ENCODE data around the gene C1QL1. TPM values are rescaled to one million over a fixed set of nuclear protein-coding genes. Genes with fewer than 3 reads are reported as not detected.

The C1QL1 gene
- total RNA-seq, 2 experiments from 2014 or later = not detected

DNA sequence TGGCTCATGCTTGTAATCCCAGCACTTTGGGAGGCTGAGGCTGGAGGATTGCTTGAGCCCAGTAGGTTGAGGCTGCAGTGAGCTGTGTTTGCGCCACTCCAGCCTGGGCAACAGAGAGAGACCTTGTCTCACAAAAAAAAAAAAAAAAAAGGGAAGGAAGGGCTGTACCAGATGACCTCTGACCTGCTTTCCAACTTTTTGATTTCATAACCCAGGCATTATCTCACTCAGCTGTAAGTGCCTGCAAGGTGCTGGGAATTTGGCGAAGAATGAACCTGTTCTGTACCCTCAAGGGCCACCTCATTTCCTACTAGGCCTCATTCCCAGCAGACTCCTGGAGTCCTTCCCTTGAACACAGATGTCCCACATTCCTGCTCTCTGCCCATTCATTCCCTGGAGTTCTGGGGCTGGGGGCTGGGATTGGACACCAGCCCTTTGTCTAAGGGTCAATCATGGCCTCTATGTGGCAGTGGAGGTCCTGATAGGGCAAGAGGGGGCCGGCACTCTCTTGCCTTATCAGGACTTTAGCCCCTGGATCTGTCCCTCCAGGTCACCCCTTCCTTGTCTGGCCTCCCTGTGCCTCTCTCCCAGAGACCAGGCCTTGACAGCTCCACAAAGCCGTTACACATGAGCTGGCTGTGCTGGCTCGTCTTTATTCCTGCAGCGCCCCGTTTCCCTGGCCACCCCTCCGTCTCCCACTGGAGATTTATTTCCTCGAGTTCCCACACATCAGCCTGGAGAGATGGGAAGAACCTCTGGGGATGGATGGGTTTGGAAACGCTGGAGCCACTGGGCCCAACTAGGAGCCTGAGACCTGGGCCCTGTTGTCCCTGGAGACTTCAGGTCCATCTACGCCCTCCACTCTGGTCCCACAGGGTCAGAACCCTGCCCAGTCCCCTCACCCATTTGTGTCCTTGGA lies 52.0 kb downstream of the C1QL1 start:
- intact Hi-C loops (cut with micrococcal nuclease) = no loop called here
- Mint-ChIP-seq H3K36me3 (ENCODE audit: low read depth) (no peaks in the 10 kb centered on the region), H3K4me1 (ENCODE audit: low read depth) (peaks cover 4% of the 10 kb centered on the region), H3K4me3 (no peak overlapping the region), H3K27ac (no peak overlapping the region), H3K27me3 (peaks cover 20% of the 10 kb centered on the region), H3K9me3 (no peaks in the 10 kb centered on the region)
- no peak for ATAC-seq
- POLR2A ChIA-PET = interaction anchor here (1.4 kb wide), 1 partner anchor 16 kb away, joined by 4 read pairs; a partner anchor contains a TSS
- no peak for DNase-seq
- TF ChIP-seq, protein P1, sequence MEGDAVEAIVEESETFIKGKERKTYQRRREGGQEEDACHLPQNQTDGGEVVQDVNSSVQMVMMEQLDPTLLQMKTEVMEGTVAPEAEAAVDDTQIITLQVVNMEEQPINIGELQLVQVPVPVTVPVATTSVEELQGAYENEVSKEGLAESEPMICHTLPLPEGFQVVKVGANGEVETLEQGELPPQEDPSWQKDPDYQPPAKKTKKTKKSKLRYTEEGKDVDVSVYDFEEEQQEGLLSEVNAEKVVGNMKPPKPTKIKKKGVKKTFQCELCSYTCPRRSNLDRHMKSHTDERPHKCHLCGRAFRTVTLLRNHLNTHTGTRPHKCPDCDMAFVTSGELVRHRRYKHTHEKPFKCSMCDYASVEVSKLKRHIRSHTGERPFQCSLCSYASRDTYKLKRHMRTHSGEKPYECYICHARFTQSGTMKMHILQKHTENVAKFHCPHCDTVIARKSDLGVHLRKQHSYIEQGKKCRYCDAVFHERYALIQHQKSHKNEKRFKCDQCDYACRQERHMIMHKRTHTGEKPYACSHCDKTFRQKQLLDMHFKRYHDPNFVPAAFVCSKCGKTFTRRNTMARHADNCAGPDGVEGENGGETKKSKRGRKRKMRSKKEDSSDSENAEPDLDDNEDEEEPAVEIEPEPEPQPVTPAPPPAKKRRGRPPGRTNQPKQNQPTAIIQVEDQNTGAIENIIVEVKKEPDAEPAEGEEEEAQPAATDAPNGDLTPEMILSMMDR (IDR thresholded peaks at IDR 0.05) = no peak
- CTCF ChIA-PET = no interaction called here

DNA sequence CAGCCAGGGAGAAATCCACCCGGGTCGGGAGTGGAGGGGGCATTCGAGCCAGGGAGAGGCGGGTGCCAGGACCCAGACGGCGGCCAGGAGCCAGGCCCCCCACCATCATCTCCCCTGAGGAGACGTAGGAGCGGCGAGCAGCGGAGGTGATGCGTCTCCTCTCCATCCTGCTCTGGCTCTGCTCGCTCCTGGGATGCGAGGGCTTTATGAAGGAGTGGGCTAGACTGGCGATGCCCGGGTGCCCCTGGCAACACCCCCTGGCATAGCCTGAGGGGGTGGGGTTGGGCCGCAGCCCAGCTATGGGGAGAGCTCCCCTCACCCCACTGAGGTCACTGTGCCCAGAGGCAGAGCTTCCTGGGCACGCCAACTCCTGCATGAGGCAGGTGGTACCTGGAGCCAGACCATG lies 52.8 kb downstream of the C1QL1 start, which contains the start of gene GFAP:
Gene GFAP, minus strand, starts transcription at position 180 of the 406 bp plus-strand sequence. Its CDS starts 14 bp downstream, at position 166.
- Mint-ChIP-seq H3K4me3 (no peak within 1 kb of the TSS), H3K27ac (no peak within 1 kb of the TSS), H3K4me1 (ENCODE audit: low read depth) (peaks cover 5% of the 10 kb centered on the region), H3K9me3 (no peaks in the 10 kb centered on the region), H3K27me3 (peaks cover 25% of the 10 kb centered on the region), H3K36me3 (ENCODE audit: low read depth) (no peaks in the 10 kb centered on the region)
- POLR2A ChIA-PET = interaction anchor here (1.1 to 1.4 kb wide), 2 partner anchors 15 to 31 kb away, joined by 3 to 4 read pairs; a partner anchor contains a TSS
- CTCF ChIA-PET = no interaction called here
- TF ChIP-seq, protein P1 (IDR thresholded peaks at IDR 0.05) = no peak
- intact Hi-C loops (cut with micrococcal nuclease) = no loop called here
- ATAC-seq (no peak), DNase-seq (no peak)

DNA sequence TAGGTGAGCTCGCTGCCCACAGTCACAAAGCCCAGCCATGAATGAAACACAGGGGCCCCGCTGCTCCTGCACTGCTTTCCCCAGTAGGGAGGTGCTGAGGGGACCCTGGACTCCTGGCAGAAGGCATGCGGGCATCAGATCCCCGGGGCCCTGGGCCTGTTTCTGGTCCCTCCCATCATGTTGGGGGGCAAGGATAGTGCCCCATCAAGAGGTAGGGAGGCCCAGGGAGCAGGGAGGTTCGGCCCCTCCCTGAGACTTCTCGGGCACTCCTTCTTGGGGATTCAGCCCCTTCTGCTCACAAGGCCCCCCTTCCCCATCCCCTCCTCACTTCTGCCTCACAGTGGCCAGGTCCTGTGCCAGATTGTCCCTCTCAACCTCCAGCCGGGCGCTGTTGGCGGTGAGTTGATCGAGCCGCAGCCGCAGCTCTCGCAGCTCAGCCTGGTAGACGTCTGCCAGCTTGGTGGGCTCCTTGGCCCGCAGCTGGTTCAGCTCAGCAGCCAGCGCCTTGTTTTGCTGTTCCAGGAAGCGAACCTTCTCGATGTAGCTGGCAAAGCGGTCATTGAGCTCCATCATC lies 53.3 kb downstream of the C1QL1 start:
- ChIA-PET CTCF (no interaction called here), POLR2A (interaction anchor here (1.1 to 1.4 kb wide), 2 partner anchors 15 to 32 kb away, joined by 3 to 4 read pairs; a partner anchor contains a TSS)
- TF ChIP-seq, protein P1 (IDR thresholded peaks at IDR 0.05) = no peak
- ATAC-seq = no peak
- Mint-ChIP-seq H3K27me3 (peaks cover 22% of the 10 kb centered on the region), H3K4me3 (no peak overlapping the region), H3K9me3 (no peaks in the 10 kb centered on the region), H3K4me1 (ENCODE audit: low read depth) (peaks cover 2% of the 10 kb centered on the region), H3K36me3 (ENCODE audit: low read depth) (no peaks in the 10 kb centered on the region), H3K27ac (no peak overlapping the region)
- intact Hi-C loops (cut with micrococcal nuclease) = no loop called here
- no peak for DNase-seq

DNA sequence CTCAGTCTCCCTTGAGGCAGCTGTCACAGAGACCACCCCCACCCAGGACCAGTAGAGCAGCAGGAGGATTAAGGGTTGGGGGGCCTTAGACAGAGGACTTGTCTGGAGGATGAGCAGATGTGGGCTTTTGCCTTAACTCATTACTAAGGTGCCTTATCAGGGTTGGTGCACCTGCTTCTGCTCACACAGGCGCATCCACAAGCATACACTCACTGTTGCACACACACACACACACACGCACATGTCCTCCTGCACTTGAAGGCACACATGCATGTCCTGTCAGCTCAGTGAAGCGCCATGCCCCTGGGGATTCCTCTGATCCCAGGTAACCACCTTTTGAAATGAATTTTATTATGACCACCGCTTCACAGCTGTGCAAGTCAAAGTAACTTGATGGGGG lies 54.0 kb downstream of the C1QL1 start:
- H3K27me3 Mint-ChIP-seq = peaks cover 22% of the 10 kb centered on the region
- TF ChIP-seq, protein P1 (IDR thresholded peaks at IDR 0.05) = no peak
- H3K36me3 Mint-ChIP-seq (ENCODE audit: low read depth) = no peaks in the 10 kb centered on the region
- intact Hi-C loops (cut with micrococcal nuclease) = no loop called here
- ATAC-seq = no peak
- H3K4me3 Mint-ChIP-seq = no peak overlapping the region
- ChIA-PET POLR2A (no interaction called here), CTCF (interaction anchor here (2.9 to 5.9 kb wide), 2 partner anchors 35 to 106 kb away, joined by 9 to 37 read pairs; no protein-coding TSS in a partner anchor)
- no peak for DNase-seq
- H3K4me1 Mint-ChIP-seq (ENCODE audit: low read depth) = peaks cover 2% of the 10 kb centered on the region
- no peaks in the 10 kb centered on the region for H3K9me3 Mint-ChIP-seq
- H3K27ac Mint-ChIP-seq = no peak overlapping the region
